Melanocyte of skin (primary cell): ENCODE results near the gene ZNF555. TPM values are rescaled to one million over a fixed set of nuclear protein-coding genes. Genes with fewer than 3 reads are reported as not detected.

Experiments
- total RNA-seq, 2 donors: library from RNA; depleted of rRNA; stranded (reverse); fragments of >200 nt; gene quantifications; 2 replicates each; pipeline ENCODE4 v1.2.3, GENCODE V29; 2012

The ZNF555 gene
- 1 to 10 TPM; 3.3 to 4.1 TPM for total RNA-seq

GRCh38 chr19:2840794-2841791, at the start of gene ZNF555:
Gene ZNF555 (plus strand): TSS chr19:2841475. CDS start chr19:2841573, 98 bp downstream.

GRCh38 chr19:2819540-2820111, 21.6 kb upstream of the ZNF555 start, which contains the start of gene ZNF554:
Gene ZNF554 (plus strand): TSS chr19:2819868. CDS start chr19:2820072, 204 bp downstream.

GRCh38 chr19:2867025-2867991, 26.0 kb downstream of the ZNF555 start, which contains the start of gene ZNF556:
Gene ZNF556 (plus strand): TSS chr19:2867335. CDS start chr19:2867422, 87 bp downstream.

GRCh38 chr19:2900296-2901252, 59.3 kb downstream of the ZNF555 start, which contains the start of gene ZNF57:
Gene ZNF57 (plus strand): TSS chr19:2900928. CDS start chr19:2901046, 118 bp downstream.

Other genes starting within 250 kb of the ZNF555 start
- 1 to 10 TPM; 1.7 to 2.4 TPM for gene GNG7, start 138.8 kb upstream of the ZNF555 start, total RNA-seq
- gene DIRAS1, start 120.1 kb upstream of the ZNF555 start, total RNA-seq: 1 to 10 TPM; 2.4 to 2.7 TPM
- gene SLC39A3, start 101.5 kb upstream of the ZNF555 start, total RNA-seq: 10 to 100 TPM; 41.6 to 54.6 TPM
- 10 to 100 TPM; 64.0 to 68.3 TPM for gene SGTA, start 58.2 kb upstream of the ZNF555 start, total RNA-seq
- 100 to 1,000 TPM in 1 of 2 donors, 10 to 100 TPM in 1; 80.9 to 157 TPM for gene THOP1, start 56.0 kb upstream of the ZNF555 start, total RNA-seq
- 1 to 10 TPM; 2.0 to 3.4 TPM for gene ZNF554, start 21.6 kb upstream of the ZNF555 start, total RNA-seq
- gene ZNF556, start 25.9 kb downstream of the ZNF555 start, total RNA-seq: not detected
- 1 to 10 TPM; 3.1 to 7.3 TPM for gene ZNF57, start 59.5 kb downstream of the ZNF555 start, total RNA-seq
- 1 to 10 TPM; 3.1 to 4.3 TPM for gene ZNF77, start 103.5 kb downstream of the ZNF555 start, total RNA-seq
- gene TLE6, start 136.1 kb downstream of the ZNF555 start, total RNA-seq: 1 to 10 TPM; 2.7 to 2.8 TPM
- 1 to 10 TPM in 1 of 2 donors, under 1 TPM in 1; 0.33 to 1.0 TPM for gene TLE2, start 187.8 kb downstream of the ZNF555 start, total RNA-seq
- gene TLE5, start 221.0 kb downstream of the ZNF555 start, total RNA-seq: 100 to 1,000 TPM; 176 to 211 TPM